GM19438 (cell line): Measurements from ENCODE around the gene PPARD.

Experiments used
- ATAC-seq: cut with Tn5 transposase; IDR thresholded peaks from one replicate; pipeline ENCODE4 v1.9.1; 2021; ENCODE audit warnings: low read depth; ENCODE audit not compliant: unreplicated experiment

The PPARD gene

GRCh38 chr6:35402136-35402855, 59.9 kb downstream of the PPARD start:
- no peak for ATAC-seq

DNA sequence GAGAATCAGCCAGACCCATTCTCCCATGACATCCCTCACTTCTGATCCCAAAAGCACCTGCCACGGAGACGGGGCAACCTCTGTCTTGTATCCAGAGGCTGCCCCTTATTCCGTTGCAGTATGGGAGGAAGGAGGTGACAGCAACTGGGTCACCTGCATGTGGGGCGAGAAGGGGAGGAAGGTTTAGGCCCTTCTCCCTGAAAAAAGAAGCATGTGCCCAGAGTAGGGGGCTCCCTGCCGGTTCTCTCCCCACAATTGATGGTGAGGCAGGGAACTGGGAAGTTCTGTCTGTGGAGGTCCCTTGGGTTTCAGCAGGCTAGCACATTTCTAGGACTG, 60.5 kb downstream of the PPARD start:
- ATAC-seq, result no peak

GRCh38 chr6:35403544-35404442, 61.4 kb downstream of the PPARD start:
- ATAC-seq, result no peak

GRCh38 chr6:35406711-35407485, 64.5 kb downstream of the PPARD start:
- no peak for ATAC-seq

DNA sequence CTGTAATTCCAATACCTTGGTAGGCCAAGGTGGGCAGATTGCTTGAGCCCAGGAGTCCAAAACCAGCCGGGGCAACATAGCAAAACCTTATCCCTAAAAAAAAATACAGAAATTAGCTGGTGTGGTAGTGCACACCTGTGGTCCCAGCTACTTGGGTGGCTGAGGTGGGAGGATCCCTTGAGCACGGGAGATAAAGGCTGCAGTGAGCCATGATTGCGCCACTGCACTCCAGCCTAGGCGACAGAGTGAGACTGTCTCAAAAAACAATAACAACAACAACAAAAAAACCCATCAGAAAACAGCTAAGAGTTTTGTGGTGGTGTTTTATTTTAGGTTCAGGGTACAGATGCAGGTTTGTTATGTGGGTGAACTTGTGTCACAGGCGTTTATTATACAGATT, 66.9 kb downstream of the PPARD start:
- ATAC-seq, result no peak

DNA sequence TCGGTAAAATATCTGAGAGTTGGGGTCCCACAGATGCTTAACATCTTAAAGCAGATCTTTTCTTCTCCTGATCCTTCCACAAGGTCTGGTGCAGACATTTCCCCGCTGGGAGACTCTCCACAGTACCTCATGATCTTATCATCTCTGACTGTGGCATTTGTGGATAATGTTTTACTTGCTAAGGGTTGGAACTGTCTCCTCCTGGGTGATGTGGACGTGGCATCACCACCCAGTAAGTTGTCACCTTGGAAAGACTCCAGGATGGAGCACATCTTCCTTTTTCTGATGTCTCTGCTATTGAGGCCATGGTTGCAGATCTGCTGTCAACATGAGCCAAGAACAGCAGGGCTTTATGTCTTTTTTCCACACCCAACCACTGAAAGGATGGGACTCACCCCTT, 67.8 kb downstream of the PPARD start:
- no peak for ATAC-seq

- ATAC-seq, result no peak
These were observed 68.7 kb downstream of the PPARD start for GRCh38 chr6:35411066-35411465.

- no peak for ATAC-seq
These were observed 69.7 kb downstream of the PPARD start for GRCh38 chr6:35412102-35412501.

GRCh38 chr6:35413911-35414310, 71.6 kb downstream of the PPARD start:
- no peak for ATAC-seq

DNA sequence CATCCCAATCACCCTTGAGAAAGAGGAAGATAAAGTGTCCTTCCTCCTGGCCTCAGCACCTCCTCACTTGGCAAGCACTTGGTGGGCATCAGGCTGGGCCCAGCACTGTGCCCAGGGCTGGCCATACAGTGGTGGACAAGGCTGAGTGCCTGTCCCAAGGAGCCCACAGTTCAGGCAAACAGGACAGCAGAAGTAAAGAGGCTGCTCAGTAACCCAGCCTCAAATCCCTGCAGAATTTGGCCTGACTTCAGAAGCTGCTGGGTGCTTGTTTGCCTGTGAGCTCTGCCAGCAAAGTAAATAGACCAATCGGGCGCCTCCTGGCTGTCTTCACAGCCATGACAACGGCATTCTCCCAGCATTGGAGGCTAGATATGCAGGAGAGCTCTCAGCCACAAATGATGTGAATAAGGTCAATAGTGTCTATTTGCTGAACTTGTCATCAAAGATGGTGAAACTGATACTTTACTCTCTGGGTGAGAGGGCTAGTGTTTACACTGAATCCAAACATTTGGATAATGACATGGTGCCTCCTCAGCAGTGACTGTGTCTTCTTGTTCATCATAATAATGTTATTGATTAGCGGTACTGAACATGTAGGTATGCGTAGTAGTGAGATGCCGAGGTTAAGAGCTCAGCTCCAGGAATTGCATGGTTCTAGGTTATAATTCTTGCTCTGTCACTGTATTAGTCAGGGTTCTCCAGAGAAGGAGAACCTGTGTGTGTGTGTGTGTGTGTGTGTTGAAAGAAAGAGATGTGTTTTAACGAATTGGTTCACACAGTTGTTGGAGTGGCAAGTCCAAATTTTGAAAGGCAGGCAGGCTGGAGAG, 72.9 kb downstream of the PPARD start:
- ATAC-seq, result no peak

DNA sequence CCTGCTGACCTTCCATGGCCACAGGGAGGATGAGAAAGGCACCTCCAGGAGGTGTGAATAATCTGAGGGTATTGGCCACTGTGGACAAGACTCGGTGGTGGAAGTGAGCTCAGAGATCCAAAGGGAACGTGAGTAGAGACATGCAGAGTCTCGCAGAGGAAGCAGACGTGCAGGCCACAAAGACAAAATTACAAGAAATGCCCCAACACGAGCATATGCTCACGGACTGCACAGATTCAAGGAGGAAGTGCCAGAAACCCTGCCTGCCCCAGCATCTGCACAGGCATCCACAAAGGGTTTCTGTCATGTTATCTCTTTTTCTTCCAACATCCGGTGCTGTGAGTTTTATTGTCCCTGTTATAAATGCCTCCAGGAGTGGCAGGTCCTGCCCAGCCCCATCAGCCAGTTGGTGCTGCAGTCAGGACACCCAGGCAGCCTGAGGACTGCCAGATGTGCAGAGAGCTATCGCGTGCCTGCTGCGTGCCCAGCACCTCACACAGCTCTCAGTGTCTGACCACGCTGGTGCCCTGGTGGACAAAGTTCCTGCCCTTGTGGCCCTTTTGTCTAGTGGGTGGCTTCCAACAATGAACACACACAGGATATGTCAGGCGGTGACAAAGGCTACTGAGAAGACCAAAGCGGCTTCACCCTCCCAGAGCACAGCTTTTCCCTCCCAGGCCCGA, 75.8 kb downstream of the PPARD start:
- ATAC-seq, result no peak

GRCh38 chr6:35419417-35419816, 77.1 kb downstream of the PPARD start:
- ATAC-seq, result no peak

- ATAC-seq, result no peak
These were observed 77.6 kb downstream of the PPARD start for GRCh38 chr6:35419961-35420360.

DNA sequence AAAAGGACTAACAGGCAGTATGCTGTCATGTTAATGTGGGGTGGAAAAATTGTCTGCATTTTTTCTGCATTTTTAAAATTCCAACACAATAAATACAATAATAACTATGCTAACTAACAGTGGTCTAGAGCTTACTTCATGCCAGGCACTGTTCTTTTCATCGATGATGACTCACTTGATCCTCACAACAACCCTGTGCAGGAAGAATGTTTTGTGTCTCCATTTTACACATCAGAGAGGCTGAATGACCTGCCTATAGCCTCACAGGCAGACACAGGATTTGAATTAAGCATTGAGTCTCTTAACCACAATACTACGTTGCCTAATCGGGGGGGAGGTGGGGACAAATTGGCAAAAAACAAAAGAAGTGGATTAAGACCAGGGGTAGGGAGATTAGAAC, 82.9 kb downstream of the PPARD start:
- no peak for ATAC-seq

DNA sequence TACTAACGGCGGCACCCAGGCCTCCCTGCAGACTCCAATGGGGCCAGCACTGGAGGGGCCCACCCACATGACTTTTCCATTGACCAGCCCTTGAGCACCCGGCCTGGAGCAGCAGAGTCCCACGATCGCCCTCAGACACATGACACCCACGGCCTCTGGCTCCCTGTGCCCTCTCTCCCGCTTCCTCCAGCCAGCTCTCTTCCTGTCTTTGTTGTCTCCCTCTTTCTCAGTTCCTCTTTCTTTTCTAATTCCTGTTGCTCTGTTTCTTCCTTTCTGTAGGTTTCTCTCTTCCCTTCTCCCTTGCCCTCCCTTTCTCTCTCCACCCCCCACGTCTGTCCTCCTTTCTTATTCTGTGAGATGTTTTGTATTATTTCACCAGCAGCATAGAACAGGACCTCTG, 83.7 kb downstream of the PPARD start:
- no peak for ATAC-seq

- ATAC-seq, result no peak
These were observed 85.1 kb downstream of the PPARD start for GRCh38 chr6:35427435-35427834.

GRCh38 chr6:35427851-35428321, 85.5 kb downstream of the PPARD start:
- ATAC-seq, result no peak

GRCh38 chr6:35428421-35429149, 86.2 kb downstream of the PPARD start:
- ATAC-seq, result no peak

- ATAC-seq, result no peak
These were observed 87.1 kb downstream of the PPARD start for GRCh38 chr6:35429463-35429862.
